GM18517 (cell line): ENCODE results near the gene CYP26C1.
"Not testable (repeated sequence)": the region's sequence is repeated elsewhere in the genome, so short reads cannot be mapped to it uniquely, and the experiment has no call there.

ENCODE experiments used
- ATAC-seq: cut with Tn5 transposase; IDR thresholded peaks from one replicate; pipeline ENCODE4 v1.9.1; 2021; ENCODE audit warnings: mild to moderate bottlenecking, moderate library complexity; ENCODE audit not compliant: unreplicated experiment

CYP26C1 gene

DNA sequence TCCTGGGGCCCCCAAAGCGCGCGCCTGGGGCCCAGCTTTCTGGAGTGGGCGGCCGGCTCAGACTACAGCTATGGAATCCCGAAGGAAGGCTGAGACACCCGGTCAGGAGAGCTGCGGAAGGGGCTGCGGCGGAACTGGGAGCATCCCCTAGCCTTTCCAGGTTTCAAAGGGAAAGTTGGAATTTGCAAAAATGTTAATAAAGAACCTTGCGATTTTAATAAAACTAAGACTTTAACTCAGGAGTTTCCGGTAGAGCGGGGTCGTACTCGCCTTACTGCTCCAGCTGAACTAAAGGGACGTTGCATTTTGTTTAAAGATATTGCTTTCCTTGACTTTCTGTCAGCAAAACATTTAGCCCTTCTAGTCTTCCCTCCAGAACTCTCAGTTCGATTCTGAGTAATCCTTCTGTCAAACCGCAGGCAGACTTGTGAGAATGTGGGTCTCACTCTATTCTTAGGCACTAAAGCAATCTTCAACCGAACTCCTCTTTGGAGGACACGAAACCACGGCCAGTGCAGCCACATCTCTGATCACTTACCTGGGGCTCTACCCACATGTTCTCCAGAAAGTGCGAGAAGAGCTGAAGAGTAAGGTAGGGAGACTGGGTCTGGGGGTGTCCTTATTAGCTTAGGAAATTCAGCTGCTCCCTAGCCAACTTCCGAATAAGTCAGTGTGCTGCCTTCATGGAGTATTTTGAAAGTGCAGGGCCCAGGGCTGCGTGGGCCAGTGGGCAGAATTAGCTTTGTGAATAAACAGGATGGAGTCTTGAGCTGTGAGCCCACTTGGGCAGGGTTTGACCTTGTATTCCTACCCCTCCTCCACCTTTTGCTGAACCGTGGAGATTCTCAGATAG, 15.0 kb downstream of the CYP26C1 start:
- ATAC-seq, result no peak

DNA sequence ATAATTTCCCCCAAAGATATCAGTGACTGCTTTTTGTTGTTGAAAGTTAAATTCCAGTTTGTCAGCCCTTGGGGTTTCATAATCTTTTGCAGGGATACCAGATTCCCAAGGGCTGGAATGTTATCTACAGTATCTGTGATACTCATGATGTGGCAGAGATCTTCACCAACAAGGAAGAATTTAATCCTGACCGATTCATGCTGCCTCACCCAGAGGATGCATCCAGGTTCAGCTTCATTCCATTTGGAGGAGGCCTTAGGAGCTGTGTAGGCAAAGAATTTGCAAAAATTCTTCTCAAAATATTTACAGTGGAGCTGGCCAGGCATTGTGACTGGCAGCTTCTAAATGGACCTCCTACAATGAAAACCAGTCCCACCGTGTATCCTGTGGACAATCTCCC, 16.3 kb downstream of the CYP26C1 start:
- no peak for ATAC-seq

DNA sequence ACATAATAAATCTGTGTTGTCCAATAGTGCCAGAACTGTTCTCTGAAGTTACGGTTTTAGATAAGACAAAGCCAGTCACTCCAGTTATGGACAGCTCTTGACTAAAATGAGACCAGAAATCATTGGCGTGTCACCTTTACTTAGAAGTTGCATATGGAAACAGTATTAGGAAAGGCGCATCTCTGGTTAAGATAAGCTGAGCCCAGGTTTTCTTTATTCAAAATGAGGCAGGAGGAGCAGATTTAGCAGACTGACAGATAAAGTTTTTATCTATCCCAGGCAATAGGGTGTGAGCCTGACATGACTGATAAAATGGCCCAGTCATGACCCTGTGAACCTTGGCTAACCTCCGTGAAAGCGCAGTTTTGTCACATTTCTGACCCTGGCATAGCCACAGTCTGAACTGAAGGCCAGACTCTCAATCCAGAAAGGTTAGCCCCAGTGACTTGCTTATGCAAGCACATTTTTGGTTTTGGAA, 17.3 kb downstream of the CYP26C1 start:
- ATAC-seq, result no peak

DNA sequence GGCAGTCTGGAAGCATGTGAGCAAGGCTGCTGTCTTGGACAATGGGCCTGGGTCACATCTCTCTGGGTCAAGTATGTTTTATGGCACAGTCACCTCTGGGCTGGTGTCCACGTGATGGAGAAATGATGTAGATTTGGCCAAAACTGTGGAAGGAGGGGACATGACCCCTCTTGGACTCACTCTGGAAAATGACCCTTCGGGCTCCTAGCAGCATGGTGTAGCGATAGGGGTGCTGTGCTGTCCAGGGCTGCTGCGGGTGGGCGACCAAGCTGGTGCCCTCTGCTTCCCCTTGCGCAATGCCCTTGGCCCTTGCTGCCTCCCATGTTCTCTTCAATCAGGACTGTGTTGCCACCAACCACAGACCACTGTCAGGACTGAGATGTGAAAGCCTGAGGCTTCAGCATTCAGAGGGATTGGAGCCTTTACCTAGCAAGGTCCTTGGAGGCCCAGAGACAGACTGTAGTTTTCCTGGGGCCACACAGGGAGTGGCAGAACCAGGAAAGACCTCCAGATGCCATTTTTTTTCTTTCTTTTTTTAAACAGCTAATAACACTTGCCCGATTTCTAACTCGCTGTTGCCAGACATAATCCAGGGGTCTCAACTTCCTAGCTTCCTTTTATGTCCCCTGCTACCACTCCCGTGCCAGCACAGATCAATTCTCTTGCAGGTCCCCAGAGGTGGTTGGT, 19.2 kb downstream of the CYP26C1 start:
- ATAC-seq, result no peak

DNA sequence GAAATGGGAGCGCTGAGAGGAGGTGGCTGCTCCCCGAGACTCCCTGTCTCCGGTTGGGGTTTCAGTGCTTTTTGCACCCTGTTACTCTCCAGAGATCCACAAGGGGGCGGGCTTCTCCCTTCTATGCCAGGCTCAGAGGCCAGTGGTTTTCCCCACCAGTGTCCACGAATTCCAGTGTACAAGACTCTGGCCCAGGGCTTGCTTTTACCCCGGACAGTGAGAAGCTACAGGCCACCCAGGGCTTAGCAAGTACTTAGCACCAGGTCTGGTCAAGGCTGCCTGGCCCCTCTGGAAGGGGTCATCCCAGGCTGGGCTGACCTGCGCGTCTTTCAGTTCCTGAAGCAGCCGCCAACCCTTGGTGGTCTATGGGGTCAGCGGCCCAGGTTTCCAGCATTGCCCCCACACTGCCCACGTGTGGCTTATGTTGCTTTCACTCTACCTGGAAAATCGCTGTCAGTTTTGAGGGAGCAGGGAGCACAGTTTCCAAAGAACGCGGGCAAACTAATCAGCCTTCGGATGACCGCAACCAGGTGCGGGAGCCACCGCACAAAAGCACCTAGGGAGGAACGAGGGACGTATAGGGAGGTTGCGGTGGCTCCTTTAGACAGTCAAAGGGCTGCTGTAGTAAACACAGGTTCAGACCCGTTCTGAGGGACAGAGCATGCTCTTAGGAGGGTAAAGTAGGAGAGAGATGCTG, 19.9 kb downstream of the CYP26C1 start:
- ATAC-seq, result no peak

DNA sequence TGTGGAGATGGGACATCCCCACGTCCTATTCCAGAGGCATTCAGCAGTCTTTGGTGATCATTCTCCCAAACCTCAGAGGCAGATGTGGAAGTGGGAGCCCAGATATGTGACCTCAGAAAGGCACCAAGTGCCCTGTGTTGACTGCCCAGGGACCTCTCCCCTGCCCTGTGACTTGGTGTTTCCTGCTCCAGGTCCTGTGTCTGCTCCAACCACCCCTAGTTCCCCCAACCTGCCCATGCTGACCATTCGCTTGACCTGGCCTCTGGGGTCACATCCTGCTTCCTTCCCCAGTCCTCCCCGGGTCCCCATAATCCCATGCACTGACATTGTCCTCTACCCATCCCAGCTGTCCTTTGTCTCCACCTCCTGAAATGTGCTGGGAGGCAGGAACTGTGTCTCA, 20.7 kb downstream of the CYP26C1 start:
- ATAC-seq, result no peak

DNA sequence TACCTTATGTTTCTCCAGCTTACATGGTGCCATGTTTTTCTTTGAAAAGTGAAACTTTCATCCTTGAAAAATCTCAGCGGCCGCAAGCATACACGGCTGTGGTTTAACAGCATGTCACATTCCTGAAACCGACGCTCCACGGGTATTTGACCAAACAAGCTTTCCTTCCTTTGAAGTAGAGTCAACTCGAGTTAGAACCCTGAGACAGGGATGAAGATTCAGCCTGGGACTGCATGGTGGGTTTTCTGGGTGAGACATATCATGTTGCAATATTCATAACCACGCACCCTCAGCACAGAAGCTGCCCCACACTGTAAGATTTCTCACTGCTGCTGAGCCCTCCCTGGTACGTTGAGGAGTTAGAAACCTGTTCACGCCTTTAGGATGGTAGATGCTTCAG, 21.2 kb downstream of the CYP26C1 start:
- ATAC-seq, result no peak

DNA sequence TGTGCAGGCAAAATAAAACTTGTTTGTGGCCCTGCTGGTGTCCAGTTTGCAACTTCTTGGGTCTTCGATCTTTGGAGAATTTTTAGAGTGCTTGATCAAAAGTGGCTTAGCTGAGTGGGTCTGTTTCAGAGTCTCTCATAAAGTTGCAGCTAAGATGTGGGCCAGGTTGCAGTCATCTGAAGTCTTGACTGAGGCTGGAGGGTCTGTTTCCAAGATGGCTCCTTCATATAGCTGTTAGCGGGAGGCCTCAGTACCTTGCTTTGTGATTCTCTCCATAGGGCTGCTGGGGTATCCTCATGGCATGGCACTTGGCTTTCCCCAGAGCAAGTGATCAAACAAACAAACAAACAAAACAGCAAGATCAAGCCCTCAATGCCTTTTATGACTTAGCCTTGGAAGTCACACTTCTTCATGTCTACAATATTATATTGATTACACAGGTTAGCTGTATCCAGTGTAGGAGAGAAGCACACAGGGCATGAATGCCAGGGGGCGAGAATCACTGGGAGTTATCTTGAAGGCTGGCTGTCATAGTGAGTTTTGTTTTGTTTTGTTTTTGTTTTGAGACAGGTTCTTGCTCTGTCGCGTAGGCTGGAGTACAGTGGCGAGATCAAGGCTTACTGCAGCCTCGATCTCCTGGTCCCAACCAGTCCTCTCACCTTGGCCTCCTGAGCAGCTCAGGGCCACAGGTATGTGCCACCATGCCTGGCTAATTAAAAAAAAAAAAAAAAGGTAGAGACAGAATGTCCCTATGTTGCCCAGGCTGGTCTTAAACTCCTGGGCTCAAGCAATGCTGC, 23.3 kb downstream of the CYP26C1 start:
- ATAC-seq, result no peak

DNA sequence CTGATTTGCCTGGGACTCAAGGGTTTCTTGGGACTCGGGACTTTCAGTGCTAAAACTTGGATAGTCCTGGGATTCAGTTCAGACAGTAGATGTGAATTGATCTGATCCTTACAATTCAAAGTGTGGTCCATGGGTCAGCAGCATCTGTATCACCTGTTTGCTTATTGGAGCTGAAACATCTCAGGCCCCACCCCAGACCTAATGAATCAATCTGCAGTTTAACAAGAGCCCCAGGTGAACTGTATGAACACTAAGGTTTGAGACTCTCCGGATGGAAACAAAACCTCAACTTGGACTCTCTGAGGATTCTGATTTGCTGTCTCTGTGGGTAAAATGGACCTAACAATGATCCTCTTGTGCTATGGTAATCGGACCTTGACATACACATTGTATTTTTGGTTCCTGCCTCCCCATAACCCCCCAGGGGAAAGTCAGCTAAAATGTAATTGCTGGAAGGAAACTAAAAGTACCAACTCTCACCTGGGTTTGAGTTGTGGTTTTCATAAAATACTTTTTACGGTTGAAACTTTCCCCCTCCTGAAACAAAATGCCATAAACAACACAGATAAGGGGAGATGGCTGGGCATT, 24.8 kb downstream of the CYP26C1 start:
- ATAC-seq, result no peak

DNA sequence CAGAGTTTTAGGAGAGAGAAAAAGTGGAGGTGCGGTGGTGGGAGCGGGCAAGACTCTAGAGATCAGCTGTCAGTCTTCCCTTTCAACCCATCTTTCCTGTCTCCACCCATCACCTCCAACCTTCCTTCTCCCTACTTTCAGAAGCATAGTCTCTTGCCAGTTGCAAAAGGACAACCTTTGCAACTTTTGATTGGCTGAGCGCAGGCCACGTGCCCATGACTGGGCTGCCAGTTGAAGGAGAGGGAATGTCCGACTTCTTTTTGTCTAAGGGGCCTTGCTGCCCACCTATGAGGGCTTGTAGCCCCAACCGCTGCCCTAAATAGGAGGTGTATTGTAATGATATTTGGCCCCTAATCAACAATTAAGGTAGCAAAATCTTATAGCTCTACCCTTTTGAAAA, 25.7 kb downstream of the CYP26C1 start:
- no peak for ATAC-seq

DNA sequence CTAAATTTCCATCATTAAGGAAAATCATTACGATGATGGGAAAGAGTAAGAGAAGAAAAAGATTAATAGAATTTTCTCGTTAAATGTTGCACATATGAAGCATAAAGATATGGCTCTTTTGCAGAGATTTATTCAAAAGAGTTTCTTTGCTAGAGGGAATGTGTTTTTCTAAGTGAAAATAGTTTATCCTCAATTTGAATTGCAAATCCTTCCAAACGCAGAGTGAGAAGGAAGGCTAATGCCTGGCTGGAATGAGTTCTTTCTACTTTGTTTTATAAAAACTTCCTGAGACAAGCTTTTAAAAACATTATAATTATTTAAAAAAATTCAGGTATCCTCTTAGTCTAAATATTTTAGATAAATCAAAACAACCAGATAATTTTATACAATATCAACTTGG, 27.2 kb downstream of the CYP26C1 start:
- ATAC-seq, result no peak

DNA sequence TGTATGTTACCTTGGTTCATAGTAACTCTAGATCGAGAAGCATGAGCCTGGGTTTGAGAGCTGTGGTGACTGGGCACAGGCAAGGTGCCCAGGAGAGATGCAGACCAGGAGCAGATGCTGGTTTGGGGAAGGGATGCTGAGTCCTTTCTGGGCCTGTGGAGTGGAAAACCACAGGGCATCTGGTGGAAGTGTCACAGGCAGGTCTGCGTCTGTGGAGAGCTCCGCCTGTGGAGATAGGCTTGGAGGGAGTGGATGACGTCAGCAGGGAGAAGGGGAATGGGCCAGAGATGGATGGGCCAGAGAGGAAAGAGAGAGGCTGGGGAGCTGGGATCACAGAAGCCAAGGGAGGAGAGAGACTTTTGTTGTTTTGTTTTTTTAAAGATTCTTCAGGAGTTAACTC, 27.9 kb downstream of the CYP26C1 start:
- no peak for ATAC-seq

DNA sequence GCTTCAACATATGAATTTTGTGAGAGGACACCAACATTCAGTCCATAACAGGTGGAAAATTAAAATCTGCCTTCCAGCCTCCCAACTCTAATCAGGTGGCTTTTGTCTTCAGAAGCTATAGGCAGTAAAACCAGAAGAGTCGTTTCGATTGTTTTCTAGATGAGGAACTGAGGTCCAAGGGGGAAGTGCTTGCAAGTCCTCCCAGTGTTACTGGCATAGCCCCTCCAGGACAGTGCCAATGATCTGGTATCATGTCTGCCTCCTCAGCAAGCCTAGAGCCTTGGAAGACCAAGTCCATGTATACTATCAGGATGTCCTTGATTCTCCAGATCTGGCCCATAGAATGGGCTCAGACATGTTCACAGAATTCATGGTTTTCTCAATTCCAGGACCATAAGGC, 30.0 kb downstream of the CYP26C1 start:
- ATAC-seq, result no peak

DNA sequence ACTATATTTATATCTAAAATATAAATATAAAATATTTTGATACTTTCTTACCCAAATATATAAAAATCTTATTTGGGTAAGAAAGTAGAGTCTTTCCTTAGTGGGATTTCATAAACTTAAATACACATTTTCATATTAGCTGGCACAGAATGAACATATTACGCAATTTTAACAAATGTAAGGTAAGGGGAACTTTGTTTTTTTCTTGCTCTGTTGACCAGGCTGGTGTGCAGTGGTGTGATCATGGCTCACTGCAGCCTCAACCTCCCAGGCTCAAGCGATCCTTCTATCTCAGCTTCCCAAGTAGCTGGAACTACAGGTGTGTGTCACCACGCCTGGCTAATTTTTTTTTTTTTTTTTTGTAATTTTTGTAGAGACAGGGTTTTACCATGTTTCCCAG, 31.4 kb downstream of the CYP26C1 start:
- ATAC-seq, result no peak

DNA sequence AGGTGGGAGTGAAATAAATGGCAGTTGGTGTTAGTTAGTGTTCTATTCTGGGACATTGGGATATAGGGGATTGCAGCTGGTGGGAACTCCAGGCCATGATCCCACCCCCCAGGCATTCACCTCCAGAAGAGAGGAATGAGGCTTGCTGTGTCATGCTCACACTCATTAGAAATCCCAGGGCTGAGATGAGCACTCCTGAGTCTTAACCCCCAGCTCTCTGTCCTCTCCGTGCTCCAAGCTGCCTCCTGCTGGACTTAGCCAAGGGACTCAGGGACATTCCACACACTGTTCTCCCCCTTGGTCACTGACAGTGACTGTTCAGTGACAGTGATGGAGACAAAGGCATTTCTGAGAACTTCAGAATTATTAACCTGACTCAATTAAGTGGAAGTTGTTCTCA, 34.6 kb downstream of the CYP26C1 start:
- no peak for ATAC-seq

DNA sequence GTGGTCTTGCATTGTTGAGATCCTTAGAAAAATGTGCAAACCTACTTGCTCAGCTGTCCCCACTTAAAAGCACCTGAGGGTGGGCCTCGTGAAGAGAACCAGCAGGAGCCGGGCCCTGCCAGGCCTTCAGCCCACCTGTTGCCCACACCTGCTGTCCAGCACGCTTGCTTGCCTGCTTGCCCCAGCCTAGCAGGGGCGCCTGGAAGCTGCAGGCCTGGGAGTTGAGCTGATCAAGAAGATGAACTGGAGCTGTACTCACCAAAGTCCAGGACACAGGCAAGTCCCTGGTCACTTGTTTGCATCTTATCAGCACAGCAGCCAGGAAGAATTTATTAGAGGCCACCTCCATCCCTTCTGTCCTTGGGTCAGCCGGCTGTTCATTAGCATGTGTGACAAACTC, 36.3 kb downstream of the CYP26C1 start:
- ATAC-seq, result no peak

DNA sequence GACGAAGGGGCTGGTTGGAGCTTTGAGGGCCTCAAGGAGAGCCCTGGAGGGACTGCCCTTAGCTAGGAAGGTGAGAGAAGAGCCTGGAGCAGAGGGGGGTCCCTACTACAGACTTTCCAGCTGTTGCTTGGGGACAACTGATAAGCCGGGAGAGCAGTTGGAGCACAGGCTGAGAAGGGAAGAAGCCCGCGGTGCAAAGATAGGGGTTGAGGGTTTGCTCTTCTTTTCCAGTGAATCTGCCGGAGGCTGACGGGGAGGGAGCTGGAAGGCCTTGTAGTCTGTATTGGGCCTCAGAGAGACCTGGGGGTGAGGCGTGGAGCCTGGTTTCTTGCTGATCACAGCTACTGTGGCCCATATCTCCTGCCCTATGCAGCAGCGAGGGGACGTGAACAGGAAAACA, 36.8 kb downstream of the CYP26C1 start:
- ATAC-seq, result no peak

DNA sequence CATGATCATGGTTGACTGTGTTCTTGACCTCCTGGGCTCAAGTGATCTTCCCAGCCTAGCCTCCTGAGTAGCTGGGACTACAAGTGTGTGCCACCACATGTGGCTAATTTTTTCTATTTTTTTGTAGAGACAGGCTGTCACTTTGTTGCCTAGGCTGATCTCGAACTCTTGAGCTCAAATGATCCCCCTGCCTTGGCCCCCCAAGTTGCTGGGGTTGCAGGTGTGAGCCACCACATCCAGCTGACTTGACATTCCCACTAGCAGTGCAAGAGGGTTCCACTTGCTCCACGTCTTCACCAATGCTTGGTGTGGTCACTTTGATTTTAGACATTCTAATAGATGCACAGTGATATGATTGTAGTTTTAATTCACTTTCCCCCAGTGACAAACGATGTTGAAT, 38.2 kb downstream of the CYP26C1 start:
- ATAC-seq, result no peak

DNA sequence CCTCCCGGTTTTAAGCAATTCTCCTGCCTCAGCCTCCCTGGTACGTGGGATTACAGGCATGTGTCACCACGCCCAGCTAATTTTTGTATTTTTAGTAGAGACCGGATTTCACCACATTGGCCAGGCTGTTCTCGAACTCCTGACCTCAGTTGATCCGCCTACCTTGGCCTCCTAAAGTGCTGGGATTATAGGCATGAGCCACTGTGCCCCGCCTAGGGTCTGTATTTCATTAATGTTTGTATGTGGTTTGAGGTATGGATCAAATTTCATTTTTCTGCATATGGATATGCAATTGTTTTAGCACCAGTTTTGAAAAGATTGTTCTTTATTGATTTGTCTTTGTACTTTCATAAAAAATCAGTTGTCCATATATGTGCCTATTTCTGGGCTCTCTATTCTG, 39.1 kb downstream of the CYP26C1 start:
- no peak for ATAC-seq

DNA sequence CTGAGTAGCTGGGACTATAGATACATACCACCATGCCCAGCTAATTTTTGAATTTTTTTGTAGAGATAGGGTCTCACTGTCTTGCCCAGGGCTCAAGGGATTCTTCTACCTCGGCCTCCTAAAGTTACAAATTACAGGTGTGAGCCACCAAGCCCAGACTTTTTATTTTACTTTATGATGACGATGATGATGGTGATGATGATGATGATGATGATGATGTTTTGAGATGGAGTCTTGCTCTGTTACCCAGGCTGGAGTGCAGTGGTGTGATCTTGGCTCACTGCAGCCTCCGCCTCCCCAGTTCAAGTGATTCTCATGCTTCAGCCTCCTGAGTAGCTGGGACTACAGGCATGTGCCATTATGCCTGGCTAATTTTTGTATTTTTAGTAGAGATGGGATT, 40.5 kb downstream of the CYP26C1 start:
- not testable (repeated sequence) for ATAC-seq

DNA sequence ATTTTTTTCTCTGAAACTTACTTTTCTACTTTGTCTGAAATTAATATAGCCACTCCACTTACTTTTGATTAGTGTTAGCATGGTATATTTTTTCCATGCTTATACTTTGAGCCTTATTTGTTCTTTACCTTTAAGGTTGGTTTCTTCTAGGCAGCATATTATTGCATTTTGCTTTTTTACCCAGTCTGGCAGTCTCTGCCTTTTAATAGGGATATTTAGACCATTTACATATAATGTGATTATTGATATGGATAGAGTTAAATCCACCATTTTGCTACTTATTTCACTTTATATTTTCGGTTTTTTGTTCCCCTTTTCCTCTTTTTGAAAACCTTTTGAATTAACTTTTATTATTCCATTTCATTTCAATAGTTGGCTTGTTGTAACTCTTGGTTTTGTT, 43.4 kb downstream of the CYP26C1 start:
- no peak for ATAC-seq
